NCI-H226 (cell line): ENCODE data around the gene CEBPA.

Experiments used
- DNase-seq: peaks from one replicate; pipeline ENCODE4 v3.0.0-alpha.2; 2015

The CEBPA gene

GRCh38 chr19:33270769-33271168, 31.6 kb downstream of the CEBPA start:
- no peak for DNase-seq

GRCh38 chr19:33269016-33269415, 33.3 kb downstream of the CEBPA start:
- DNase-seq, result no peak

DNA sequence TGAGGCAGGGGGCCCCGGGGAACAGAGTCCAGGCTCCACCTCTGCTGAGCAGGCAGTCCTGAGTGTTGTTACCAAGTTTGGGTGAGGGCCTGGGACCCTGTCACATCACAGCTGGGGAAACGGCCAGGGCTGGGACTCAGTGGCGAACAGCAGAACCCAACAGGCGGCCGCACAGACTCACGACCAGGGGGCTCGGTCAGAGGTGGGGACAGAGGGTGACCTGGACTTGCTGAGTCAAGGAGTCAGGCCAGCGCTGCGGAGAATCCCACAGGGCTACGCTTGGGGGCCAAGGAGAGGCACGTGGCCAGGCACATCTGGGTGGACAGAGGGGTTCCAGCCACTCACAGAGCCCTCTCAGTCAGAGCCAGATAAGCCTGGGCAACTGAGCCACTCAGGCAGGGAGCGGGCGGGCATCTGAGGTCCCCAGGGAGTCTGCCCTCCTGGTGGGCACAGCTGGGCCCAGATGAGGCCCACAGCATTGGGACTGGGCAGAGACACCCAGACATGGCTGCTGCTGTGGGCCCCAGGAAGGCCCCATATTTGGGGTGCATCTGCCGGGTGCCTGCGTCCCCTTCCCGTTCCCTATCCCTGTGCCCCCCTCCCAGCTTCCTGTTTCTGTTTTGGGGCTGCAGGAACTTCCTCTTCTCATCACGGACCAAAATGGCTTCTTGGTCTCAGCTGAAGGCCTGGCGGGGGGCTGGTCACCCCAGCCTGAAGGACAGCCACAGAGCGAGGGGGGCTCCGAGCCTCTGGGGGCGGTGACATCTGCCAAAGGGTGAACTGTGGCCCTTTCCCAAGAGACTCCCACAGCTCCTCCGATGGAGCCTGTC, 34.0 kb downstream of the CEBPA start:
- no peak for DNase-seq

GRCh38 chr19:33267706-33268105, 34.6 kb downstream of the CEBPA start:
- DNase-seq, result no peak

GRCh38 chr19:33266974-33267484, 35.3 kb downstream of the CEBPA start:
- no peak for DNase-seq

- no peak for DNase-seq
Observed at GRCh38 chr19:33264881-33265445, 37.4 kb downstream of the CEBPA start.

GRCh38 chr19:33263325-33264023, 38.9 kb downstream of the CEBPA start:
- DNase-seq, result no peak

DNA sequence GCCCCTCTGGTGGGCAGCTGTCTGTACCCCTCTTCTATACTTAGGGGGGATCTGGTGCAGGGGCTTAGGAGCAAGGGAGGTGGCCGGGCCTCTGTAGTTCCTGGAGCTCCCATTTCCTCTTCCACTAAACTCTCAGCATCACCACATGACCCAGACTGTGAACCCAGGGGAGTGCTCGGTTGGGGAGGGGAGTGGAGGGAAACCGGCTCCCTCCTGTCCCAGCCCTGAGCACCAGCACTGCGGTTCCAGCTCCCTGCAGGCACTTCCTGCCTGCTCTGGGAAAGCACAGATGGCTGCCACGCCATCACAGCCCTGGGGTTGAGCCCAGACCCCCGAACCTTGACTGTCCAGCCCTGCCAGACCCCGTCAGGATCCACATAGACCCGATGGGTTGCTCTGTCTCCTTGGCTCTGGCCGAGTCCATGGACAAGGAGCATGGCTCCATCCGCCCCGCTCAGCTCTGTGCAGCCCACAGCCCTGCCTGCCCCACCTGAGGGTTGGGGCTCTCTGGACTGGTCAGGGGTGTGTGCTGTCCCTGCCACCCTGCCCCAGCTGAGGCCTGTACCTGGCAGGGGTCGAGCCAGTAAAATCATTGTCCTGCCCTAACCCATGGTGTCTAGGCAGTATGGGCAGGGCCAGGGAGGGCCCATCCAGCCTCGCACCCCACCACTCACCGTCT, 40.7 kb downstream of the CEBPA start:
- no peak for DNase-seq

DNA sequence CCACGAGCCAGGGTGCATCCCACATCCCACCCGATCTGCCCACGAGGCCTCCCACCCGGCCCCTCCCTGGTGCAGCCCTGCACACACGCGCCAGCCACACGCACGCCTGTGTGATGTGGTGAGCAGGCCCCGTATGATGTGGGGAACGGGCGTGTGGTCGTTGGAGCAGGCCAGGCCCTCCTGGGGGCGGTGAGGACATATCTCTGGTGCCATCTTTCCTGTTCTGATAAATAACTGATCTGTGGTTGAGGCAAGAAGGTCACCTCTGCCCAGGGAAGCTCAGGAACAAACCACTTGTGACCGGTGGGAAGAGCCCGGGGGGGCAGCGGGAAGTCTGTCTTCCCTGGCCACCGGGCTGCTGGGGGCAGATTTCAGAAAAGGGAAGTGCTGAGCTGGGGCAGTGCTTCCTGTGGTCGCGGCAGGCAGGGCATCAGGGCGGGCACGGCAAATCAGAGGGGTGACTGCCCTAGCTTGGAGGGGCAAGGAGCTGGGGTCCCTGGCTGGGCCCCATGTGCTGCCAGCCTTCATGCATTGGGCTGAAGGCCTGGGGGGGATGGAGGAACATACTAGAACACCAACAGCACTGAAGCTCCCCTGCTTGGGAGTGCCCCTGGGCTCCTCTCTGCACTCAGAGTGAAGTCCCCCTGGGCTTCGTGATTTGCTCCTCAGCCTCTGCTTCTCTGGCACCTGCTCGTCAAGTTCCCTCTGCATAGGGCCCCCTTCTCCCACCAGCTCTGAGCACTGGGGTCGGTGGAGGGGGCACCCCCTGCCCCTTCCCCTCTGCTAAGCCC, 41.5 kb downstream of the CEBPA start:
- no peak for DNase-seq

DNA sequence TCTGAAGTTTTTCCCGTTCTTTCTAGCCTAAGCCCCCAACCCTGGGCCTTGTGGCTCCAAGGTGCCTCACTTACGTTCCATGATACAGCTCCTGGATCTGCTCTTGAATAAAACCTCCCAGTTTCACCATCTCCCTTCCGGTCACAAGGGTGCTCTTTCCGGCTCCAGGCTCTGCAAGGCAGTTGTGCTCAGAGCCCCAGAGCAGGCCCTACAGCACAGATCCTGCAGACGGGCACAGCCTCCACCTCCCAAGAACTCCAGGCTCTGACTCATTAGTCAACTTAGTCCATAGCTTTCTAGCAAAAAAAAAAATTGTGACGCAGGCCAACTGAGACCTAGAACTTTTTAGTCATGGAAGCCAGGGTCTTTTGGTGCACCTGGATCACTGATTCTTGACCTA, 42.8 kb downstream of the CEBPA start:
- DNase-seq, result no peak

DNA sequence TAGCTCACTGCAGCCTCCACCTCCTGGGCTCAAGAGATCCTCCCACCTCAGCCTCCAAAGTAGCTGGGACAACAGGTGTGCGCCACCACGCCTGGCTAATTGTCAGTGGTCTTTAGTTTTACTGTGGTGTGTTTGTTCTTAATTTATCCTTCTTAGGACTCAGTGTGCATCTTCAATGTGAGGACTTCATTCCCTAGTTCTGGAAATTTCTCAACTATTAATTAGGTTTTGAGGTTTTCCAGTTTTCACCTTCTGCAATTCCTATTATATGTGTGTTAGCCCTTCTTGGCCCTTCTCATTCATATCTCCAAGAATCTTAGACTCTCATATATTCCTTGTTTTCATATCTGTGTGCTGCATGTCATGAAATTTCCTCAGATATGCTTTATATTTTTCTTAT, 44.5 kb downstream of the CEBPA start:
- no peak for DNase-seq

GRCh38 chr19:33256261-33256660, 46.1 kb downstream of the CEBPA start:
- no peak for DNase-seq

- no peak for DNase-seq
Observed at GRCh38 chr19:33255781-33256180, 46.6 kb downstream of the CEBPA start.

DNA sequence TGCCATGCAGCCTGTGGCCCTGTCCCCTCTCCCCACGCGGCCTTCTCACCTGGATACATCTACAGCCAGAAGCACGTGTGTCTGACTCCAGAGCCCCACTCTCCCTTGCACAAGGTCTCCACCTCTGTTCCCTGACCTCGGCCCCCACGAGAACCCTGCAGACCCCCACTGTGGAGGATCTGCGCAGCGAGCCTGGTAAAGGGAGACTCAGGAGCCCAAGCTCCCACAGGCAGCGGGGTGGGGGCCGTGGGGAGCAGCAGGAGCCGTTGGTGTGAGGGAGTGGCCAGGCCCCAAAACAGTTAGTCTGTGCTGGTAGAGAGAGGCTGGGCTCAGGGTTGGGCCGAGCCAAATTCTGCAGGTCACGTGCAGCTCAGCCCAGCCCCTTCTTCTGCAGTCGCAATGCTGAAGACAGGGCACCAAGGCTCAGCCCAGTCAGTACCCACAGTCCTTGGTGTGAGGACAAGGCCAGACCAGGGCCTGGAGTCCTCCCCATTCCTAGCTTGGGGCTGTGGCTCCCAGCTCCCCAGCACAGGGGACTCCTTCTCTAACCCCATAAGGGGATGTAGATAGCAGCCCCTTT, 48.0 kb downstream of the CEBPA start:
- no peak for DNase-seq

GRCh38 chr19:33252971-33253370, 49.4 kb downstream of the CEBPA start:
- no peak for DNase-seq

- DNase-seq, result no peak
Observed at GRCh38 chr19:33252418-33252962, 49.8 kb downstream of the CEBPA start.

- no peak for DNase-seq
Observed at GRCh38 chr19:33251526-33252090, 50.7 kb downstream of the CEBPA start.

DNA sequence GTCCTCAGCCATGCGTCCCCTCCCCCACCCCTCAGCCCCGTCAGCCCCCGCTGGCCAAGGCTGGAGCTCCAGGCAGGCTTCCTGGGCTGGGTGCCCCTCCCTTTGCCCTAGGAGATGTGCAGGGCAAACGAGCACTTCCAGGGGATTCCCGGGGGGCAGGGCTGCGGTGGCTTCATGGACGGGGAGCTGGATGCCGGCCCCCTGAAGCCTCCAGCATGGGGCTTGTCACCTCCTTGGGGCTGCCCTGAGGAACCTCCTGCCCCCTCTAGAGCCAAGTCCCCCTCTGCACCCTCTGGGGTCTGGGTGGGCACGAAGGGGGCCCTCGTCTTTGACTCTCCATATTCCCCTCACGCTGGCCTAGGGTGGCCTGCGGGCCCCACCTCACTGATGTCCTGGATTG, 51.3 kb downstream of the CEBPA start:
- DNase-seq, result no peak

- no peak for DNase-seq
Observed at GRCh38 chr19:33250500-33250899, 51.8 kb downstream of the CEBPA start.
